NT2/D1 (cell line): Measurements from ENCODE around the gene MAGI1.
A peak's percentile ranks its signal among the peaks of the same experiment; 100 is the strongest.

Experiments
- DNase-seq: peaks from one replicate; pipeline ENCODE4 v3.0.0-alpha.2; 2011; ENCODE audit warnings: low read depth, low spot score
- H3K27me3 ChIP-seq: 2 replicates; pipeline ENCODE4 v1.6.0; 2011; ENCODE audit warnings: mild to moderate bottlenecking; ENCODE audit not compliant: insufficient read length, insufficient read depth
- H3K36me3 ChIP-seq: 2 replicates; pipeline ENCODE4 v1.6.1; 2011; ENCODE audit warnings: mild to moderate bottlenecking, low read length, mixed read lengths; ENCODE audit not compliant: insufficient read depth, insufficient read length
- H3K4me1 ChIP-seq: 2 replicates; pipeline ENCODE4 v1.5.1; 2011; ENCODE audit not compliant: insufficient read depth, insufficient read length
- H3K4me3 ChIP-seq: 2 replicates; pipeline ENCODE4 v1.5.1; 2011; ENCODE audit warnings: low read depth; ENCODE audit not compliant: insufficient read length
- H3K9ac ChIP-seq: 2 replicates; pipeline ENCODE4 v1.6.0; 2011; ENCODE audit warnings: low read depth; ENCODE audit not compliant: insufficient read length
- H3K9me3 ChIP-seq: 2 replicates; pipeline ENCODE4 v1.5.1; 2011; ENCODE audit warnings: mild to moderate bottlenecking, low read length; ENCODE audit not compliant: insufficient read depth
- SUZ12 ChIP-seq: IDR thresholded peaks from 2 replicates; pipeline ENCODE4 v1.6.1; 2011; ENCODE audit not compliant: insufficient read length, insufficient read depth; ENCODE audit errors: extremely low read depth
- YY1 ChIP-seq: IDR thresholded peaks from 2 replicates; pipeline ENCODE4 v1.6.1; 2011; ENCODE audit not compliant: insufficient read length, insufficient read depth
- ZNF274 ChIP-seq: IDR thresholded peaks from 2 replicates; pipeline ENCODE4 v1.6.1; 2011; ENCODE audit warnings: mild to moderate bottlenecking, low read depth, low read length

Gene MAGI1

DNA sequence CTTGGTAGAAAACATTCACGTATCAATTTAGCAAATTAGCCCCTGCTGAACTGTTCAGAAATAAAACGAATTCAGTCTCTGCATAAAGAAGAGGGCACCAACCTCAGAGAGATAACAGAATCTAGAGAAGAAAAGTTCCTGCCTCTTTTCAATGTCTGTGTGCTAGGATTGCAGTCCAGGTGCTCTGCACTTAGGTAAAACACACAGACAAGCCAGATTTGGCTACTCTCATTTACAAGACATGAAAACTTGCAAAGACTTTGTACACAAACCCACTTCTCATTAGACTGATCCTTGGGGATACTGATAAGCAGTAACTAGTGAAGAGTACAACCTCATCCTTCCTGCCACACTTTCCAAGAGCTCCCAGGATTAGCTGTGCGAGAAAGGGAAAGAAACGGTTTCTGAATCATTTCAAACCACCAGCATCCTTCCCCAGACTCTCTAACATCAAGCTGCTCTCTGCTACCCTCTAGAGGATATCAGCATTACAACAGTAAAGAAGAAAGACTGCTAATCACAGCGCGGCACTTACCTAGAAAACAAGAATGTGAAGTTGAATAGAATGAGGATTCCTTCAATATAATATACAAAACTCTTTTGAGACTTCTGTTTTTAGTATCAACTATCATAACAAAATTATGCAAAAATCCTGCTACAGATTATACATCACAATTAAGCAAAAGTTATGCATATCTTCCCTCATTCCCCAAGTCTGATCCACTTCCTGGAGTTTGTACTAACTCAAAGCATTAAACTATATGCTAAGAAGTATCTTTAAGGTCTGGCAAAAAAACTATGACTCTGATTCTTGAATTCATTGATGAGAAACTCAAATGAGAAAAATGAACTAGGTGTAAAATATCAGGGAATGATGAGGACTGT, 306.4 kb downstream of the MAGI1 start:
- peak; percentile 71 for DNase-seq
- Histone ChIP-seq H3K36me3 (no peaks in the 10 kb centered on the region), H3K9ac (no peak overlapping the region), H3K9me3 (no peaks in the 10 kb centered on the region), H3K4me1 (no peaks in the 10 kb centered on the region), H3K4me3 (no peak overlapping the region), H3K27me3 (no peaks in the 10 kb centered on the region)
- no peak for TF ChIP-seq SUZ12
- no peak for TF ChIP-seq ZNF274
- no peak for TF ChIP-seq YY1

- Histone ChIP-seq H3K36me3 (no peaks in the 10 kb centered on the region), H3K27me3 (no peaks in the 10 kb centered on the region), H3K9ac (no peak overlapping the region), H3K4me1 (no peaks in the 10 kb centered on the region), H3K9me3 (no peaks in the 10 kb centered on the region), H3K4me3 (no peak overlapping the region)
- TF ChIP-seq YY1, result no peak
- no peak for TF ChIP-seq ZNF274
- no peak for TF ChIP-seq SUZ12
- no peak for DNase-seq
These were observed 308.3 kb downstream of the MAGI1 start for GRCh38 chr3:65730449-65730848.

DNA sequence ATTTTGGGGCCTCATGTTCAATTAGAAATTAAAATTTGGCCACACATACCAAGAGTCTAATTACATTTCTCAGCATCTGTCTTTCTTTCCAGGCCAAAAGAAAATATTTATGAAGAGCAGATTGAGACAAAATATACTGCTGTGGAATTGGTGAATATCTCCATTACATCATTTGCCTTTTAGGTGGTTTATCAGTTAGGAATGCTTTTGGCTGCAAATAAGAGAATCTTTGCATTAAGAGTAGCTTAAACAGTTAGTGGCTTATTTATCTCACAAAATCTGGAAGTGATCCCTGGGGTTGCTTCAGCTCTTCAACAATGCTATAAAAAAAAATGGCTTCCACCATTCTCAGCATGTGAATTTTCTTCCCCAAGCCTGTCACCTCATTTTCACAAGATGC, 308.7 kb downstream of the MAGI1 start:
- Histone ChIP-seq H3K4me3 (no peak overlapping the region), H3K4me1 (no peaks in the 10 kb centered on the region), H3K9me3 (no peaks in the 10 kb centered on the region), H3K36me3 (no peaks in the 10 kb centered on the region), H3K27me3 (no peaks in the 10 kb centered on the region), H3K9ac (no peak overlapping the region)
- no peak for DNase-seq
- no peak for TF ChIP-seq ZNF274
- TF ChIP-seq YY1, result no peak
- no peak for TF ChIP-seq SUZ12

DNA sequence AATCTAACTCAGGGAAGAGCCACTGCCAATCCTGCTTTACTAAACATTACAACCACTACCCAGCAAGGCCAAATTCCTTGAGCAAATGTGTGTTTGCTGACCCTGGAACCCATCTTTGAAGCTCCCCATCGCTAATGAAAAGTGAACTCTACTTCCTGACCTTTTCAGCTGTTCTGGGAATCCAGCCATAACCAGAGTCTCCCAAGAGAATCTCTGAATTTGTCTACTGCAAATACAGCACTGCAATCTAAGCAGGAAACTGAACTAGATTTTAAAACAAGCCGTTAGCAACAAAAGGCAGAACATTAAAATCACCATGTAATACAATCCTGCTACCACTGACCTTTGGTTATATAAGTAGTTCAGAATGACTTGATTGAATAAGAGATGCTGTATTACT, 309.2 kb downstream of the MAGI1 start:
- DNase-seq, result no peak
- H3K9me3 ChIP-seq, result no peaks in the 10 kb centered on the region
- H3K36me3 ChIP-seq, result no peaks in the 10 kb centered on the region
- no peak overlapping the region for H3K9ac ChIP-seq
- no peak overlapping the region for H3K4me3 ChIP-seq
- TF ChIP-seq SUZ12 (no peak), YY1 (no peak), ZNF274 (no peak)
- no peaks in the 10 kb centered on the region for H3K4me1 ChIP-seq
- H3K27me3 ChIP-seq, result no peaks in the 10 kb centered on the region

DNA sequence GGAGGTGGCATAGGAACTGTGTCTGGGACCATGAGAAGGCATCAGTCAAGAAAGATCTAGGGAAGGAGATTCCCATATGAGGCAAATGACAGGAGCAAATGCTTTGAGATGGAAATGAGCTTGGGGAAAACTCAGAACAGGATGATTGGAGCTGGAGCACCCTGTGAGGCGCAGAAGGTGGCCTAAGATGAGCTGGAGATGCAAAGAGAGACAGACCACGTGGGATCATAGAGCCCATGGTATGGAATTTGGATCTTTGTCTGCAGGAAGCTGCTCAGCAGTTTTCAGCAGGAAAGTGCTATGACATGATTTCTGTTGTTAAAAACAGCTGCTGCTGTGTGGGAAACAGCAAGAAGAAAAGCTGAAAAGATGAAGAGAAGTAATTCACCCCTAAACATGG, 310.6 kb downstream of the MAGI1 start:
- no peaks in the 10 kb centered on the region for H3K27me3 ChIP-seq
- DNase-seq, result no peak
- no peak overlapping the region for H3K4me3 ChIP-seq
- no peak for TF ChIP-seq SUZ12
- no peak for TF ChIP-seq YY1
- TF ChIP-seq ZNF274, result no peak
- H3K9me3 ChIP-seq, result no peaks in the 10 kb centered on the region
- no peak overlapping the region for H3K9ac ChIP-seq
- H3K36me3 ChIP-seq, result no peaks in the 10 kb centered on the region
- no peaks in the 10 kb centered on the region for H3K4me1 ChIP-seq

- no peaks in the 10 kb centered on the region for H3K27me3 ChIP-seq
- no peak overlapping the region for H3K4me3 ChIP-seq
- no peaks in the 10 kb centered on the region for H3K9me3 ChIP-seq
- no peaks in the 10 kb centered on the region for H3K4me1 ChIP-seq
- no peak for DNase-seq
- TF ChIP-seq SUZ12, result no peak
- no peak for TF ChIP-seq YY1
- no peak for TF ChIP-seq ZNF274
- H3K9ac ChIP-seq, result no peak overlapping the region
- H3K36me3 ChIP-seq, result no peaks in the 10 kb centered on the region
These were observed 314.7 kb downstream of the MAGI1 start for GRCh38 chr3:65723985-65724384.

GRCh38 chr3:65723011-65723410, 315.7 kb downstream of the MAGI1 start:
- H3K4me1 ChIP-seq, result no peaks in the 10 kb centered on the region
- TF ChIP-seq SUZ12 (no peak), ZNF274 (no peak), YY1 (no peak)
- no peaks in the 10 kb centered on the region for H3K9me3 ChIP-seq
- no peaks in the 10 kb centered on the region for H3K36me3 ChIP-seq
- no peak for DNase-seq
- no peak overlapping the region for H3K9ac ChIP-seq
- no peak overlapping the region for H3K4me3 ChIP-seq
- no peaks in the 10 kb centered on the region for H3K27me3 ChIP-seq
